ENCODE measurements around the gene TCP11.

The TCP11 gene

GRCh38 chr6:35082733-35083403 lies 58.3 kb downstream of the TCP11 start:
- in situ Hi-C loops (cut with MboI; ENCODE audit: low sequenced_read_pairs) = no loop called here

- in situ Hi-C loops (cut with MboI; ENCODE audit: low sequenced_read_pairs) = no loop called here
Measured at GRCh38 chr6:35082046-35082732, 59.0 kb downstream of the TCP11 start.

- in situ Hi-C loops (cut with MboI; ENCODE audit: low sequenced_read_pairs) = no loop called here
Measured at GRCh38 chr6:35081426-35081851, 59.7 kb downstream of the TCP11 start.

GRCh38 chr6:35080821-35081425 lies 60.2 kb downstream of the TCP11 start:
- in situ Hi-C loops (cut with MboI; ENCODE audit: low sequenced_read_pairs) = no loop called here

GRCh38 chr6:35080016-35080680 lies 61.0 kb downstream of the TCP11 start:
- in situ Hi-C loops (cut with MboI; ENCODE audit: low sequenced_read_pairs) = no loop called here

- in situ Hi-C loops (cut with MboI; ENCODE audit: low sequenced_read_pairs) = no loop called here
Measured at GRCh38 chr6:35079311-35080000, 61.7 kb downstream of the TCP11 start.

GRCh38 chr6:35078896-35079295 lies 62.2 kb downstream of the TCP11 start:
- in situ Hi-C loops (cut with MboI; ENCODE audit: low sequenced_read_pairs) = no loop called here

- in situ Hi-C loops (cut with MboI; ENCODE audit: low sequenced_read_pairs) = no loop called here
Measured at GRCh38 chr6:35078226-35078850, 62.8 kb downstream of the TCP11 start.

- in situ Hi-C loops (cut with MboI; ENCODE audit: low sequenced_read_pairs) = no loop called here
Measured at GRCh38 chr6:35077713-35078105, 63.4 kb downstream of the TCP11 start.

GRCh38 chr6:35076997-35077712 lies 64.0 kb downstream of the TCP11 start:
- in situ Hi-C loops (cut with MboI; ENCODE audit: low sequenced_read_pairs) = no loop called here

GRCh38 chr6:35073766-35074471 lies 67.2 kb downstream of the TCP11 start:
- in situ Hi-C loops (cut with MboI; ENCODE audit: low sequenced_read_pairs) = no loop called here

GRCh38 chr6:35073211-35073610 lies 67.9 kb downstream of the TCP11 start:
- in situ Hi-C loops (cut with MboI; ENCODE audit: low sequenced_read_pairs) = no loop called here

- in situ Hi-C loops (cut with MboI; ENCODE audit: low sequenced_read_pairs) = no loop called here
Measured at GRCh38 chr6:35072698-35073055, 68.5 kb downstream of the TCP11 start.

GRCh38 chr6:35072051-35072697 lies 69.0 kb downstream of the TCP11 start:
- in situ Hi-C loops (cut with MboI; ENCODE audit: low sequenced_read_pairs) = no loop called here

GRCh38 chr6:35071347-35071994 lies 69.7 kb downstream of the TCP11 start:
- in situ Hi-C loops (cut with MboI; ENCODE audit: low sequenced_read_pairs) = no loop called here

GRCh38 chr6:35070111-35070510 lies 71.0 kb downstream of the TCP11 start:
- in situ Hi-C loops (cut with MboI; ENCODE audit: low sequenced_read_pairs) = no loop called here

- in situ Hi-C loops (cut with MboI; ENCODE audit: low sequenced_read_pairs) = no loop called here
Measured at GRCh38 chr6:35069262-35069661, 71.9 kb downstream of the TCP11 start.

- in situ Hi-C loops (cut with MboI; ENCODE audit: low sequenced_read_pairs) = no loop called here
Measured at GRCh38 chr6:35068644-35069043, 72.5 kb downstream of the TCP11 start.
